Retinal pigment epithelial cell (primary cell): ENCODE data around the gene SUMF1.

Source experiments
- DNase-seq: peaks from one replicate; pipeline ENCODE4 v3.0.0-alpha.2; 2010; ENCODE audit warnings: low read depth
- H3K4me3 ChIP-seq: 2 replicates; pipeline ENCODE4 v1.5.1; 2011; ENCODE audit warnings: mild to moderate bottlenecking, low read length, control low read depth, moderate library complexity
- TF ChIP-seq, protein P1 (sequence below): conservative IDR thresholded peaks from 2 replicates; pipeline ENCODE4 v1.5.1; 2011; ENCODE audit warnings: low read depth, low read length, control low read depth, inconsistent platforms

SUMF1 gene

DNA sequence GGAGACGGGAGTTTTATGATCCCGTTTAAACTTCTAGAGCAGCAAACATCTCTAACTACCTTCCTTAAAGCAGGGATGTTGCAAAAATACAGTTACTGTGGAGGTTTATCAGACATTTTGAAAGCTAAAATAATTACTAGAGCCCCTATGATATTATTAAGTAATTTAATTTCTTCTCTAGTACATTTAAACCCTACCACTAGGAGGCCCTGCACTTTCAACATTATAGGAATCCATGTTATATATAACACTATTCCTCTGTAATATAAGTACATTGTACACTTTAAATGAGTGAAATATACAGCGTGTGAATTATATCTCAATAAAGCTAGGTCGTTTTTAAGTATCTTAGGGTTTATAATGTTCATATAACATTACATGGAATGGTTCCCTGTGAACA lies 152.4 kb downstream of the SUMF1 start:
- no peak for DNase-seq
- TF ChIP-seq, protein P1, sequence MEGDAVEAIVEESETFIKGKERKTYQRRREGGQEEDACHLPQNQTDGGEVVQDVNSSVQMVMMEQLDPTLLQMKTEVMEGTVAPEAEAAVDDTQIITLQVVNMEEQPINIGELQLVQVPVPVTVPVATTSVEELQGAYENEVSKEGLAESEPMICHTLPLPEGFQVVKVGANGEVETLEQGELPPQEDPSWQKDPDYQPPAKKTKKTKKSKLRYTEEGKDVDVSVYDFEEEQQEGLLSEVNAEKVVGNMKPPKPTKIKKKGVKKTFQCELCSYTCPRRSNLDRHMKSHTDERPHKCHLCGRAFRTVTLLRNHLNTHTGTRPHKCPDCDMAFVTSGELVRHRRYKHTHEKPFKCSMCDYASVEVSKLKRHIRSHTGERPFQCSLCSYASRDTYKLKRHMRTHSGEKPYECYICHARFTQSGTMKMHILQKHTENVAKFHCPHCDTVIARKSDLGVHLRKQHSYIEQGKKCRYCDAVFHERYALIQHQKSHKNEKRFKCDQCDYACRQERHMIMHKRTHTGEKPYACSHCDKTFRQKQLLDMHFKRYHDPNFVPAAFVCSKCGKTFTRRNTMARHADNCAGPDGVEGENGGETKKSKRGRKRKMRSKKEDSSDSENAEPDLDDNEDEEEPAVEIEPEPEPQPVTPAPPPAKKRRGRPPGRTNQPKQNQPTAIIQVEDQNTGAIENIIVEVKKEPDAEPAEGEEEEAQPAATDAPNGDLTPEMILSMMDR: peak; percentile 45
- no peak overlapping the region for H3K4me3 ChIP-seq

DNA sequence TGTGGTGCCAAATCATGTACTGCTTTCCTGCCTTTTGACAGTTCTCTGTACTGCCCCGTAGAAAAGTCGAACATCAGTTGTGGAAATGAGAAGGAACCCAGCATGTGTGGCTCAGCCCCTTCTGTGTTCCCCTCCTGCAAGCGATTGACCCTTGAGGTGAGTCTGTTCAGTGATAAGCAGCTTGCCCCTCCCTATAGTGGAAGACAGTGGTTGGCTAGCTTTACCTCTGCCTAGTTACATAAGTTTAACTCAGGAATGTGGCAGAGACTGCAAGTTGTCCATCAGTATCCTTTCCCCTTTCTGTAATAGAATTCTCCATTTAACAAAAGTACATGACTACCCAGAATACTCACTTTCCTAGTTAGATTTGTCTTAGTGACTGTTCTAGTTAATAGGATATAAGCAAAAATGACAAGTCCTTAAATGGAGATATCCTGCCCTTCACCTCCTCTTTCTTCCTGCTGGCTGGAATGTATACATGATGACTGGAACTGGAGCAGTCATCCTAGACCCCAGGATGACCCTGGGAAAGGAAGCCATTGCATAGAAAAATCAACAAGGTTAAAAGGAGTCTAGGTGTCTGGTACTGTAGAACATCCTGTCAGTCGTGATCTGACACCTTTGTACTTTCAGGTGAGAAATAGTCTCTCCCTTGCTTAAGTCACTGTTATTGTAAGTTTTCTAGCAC lies 153.3 kb downstream of the SUMF1 start:
- DNase-seq: no peak
- no peak overlapping the region for H3K4me3 ChIP-seq
- TF ChIP-seq, protein P1: no peak

DNA sequence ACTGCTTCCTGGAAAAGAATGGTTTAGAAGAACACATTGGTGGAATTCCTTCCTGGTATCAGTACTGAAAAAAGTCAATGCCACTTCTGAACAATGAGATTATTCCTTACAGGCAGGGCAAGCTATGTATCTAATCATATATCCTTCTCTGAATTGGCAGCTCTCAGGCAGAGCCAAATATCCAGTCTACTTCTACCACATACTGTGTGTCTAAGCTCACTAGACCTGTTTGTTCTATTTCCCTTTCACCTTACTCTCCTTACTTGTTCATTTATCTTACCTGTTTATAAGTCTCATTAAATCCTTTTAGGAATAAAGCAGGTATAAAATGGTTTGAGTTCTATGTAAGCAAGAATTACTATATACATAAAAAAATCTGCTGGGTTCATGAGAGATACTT lies 155.6 kb downstream of the SUMF1 start:
- no peak overlapping the region for H3K4me3 ChIP-seq
- DNase-seq: no peak
- TF ChIP-seq, protein P1: no peak
